ENCODE data around the gene DNAH12.

- TF ChIP-seq CTCF (IDR thresholded peaks at IDR 0.05): no peak
- no peak for TF ChIP-seq POLR2A (IDR thresholded peaks at IDR 0.05)
- TF ChIP-seq POLR2AphosphoS5 (IDR thresholded peaks at IDR 0.05): no peak
- TF ChIP-seq EP300 (IDR thresholded peaks at IDR 0.05): no peak
Measured at GRCh38 chr3:57261929-57262328, 282.2 kb downstream of the DNAH12 start.
